Panc1 (cell line): ENCODE results near the gene TBC1D22A.

Experiments
- POLR2AphosphoS5 ChIP-seq: IDR thresholded peaks from 2 replicates; pipeline ENCODE4 v1.6.1; 2012; ENCODE audit warnings: mild to moderate bottlenecking, low read depth, low read length, moderate library complexity
- SIN3A ChIP-seq: IDR thresholded peaks from 2 replicates; pipeline ENCODE4 v1.6.1; 2012; ENCODE audit warnings: low read depth, mild to moderate bottlenecking, low read length, moderate library complexity, borderline replicate concordance; ENCODE audit not compliant: insufficient read depth
- TCF7L2 ChIP-seq: IDR thresholded peaks from 2 replicates; pipeline ENCODE4 v1.6.1; 2011; ENCODE audit warnings: mild to moderate bottlenecking, low read depth, low read length, inconsistent platforms
- TF ChIP-seq, protein P1 (sequence below): fragments of 450-650 bp; IDR thresholded peaks from 2 replicates; pipeline ENCODE4 v1.5.1; 2017; ENCODE audit warnings: mild to moderate bottlenecking
- TF ChIP-seq, protein P2 (sequence below), 2 experiments: IDR thresholded peaks; 2 replicates each; pipeline ENCODE4 v1.6.1; 2011 to 2012; ENCODE audit warnings: low read depth in 2 of 2, control low read depth in 1 of 2, low read length in 1 of 2, mild to moderate bottlenecking in 1 of 2, moderate library complexity in 1 of 2; ENCODE audit not compliant: insufficient read depth in 1 of 2

DNA sequence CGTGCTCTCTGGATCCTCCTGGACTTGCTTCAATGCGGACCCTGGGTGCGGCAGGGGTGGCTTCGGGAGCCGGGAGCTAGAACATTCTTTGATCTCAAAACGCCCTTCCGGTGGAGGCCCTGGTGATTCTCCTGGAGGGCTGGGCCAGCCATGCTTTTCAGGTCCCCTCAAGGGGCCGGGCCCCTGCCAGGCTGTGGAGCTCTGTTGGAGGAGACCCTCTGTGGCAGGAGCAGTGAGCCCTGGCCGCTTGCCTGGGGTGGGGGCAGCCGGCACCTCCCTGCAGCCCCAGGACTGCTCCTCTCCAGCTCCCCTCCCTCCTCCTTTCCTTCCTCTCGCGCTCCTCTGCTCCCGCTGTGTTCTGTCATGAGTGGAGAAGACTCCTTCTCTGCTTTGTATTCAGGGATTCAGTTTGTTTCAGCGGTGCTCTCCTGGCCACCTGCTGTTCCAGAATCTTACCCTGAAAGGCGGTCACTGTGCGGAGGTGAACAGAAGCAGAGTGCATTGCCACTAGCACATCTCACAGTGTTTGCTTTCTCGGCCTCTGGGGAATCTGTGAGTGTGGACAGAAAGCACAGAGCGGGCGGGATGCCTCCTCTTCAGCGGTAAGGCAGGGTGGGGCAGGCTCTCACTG is 289.1 kb downstream of the TBC1D22A start:
- TF ChIP-seq, protein P1, sequence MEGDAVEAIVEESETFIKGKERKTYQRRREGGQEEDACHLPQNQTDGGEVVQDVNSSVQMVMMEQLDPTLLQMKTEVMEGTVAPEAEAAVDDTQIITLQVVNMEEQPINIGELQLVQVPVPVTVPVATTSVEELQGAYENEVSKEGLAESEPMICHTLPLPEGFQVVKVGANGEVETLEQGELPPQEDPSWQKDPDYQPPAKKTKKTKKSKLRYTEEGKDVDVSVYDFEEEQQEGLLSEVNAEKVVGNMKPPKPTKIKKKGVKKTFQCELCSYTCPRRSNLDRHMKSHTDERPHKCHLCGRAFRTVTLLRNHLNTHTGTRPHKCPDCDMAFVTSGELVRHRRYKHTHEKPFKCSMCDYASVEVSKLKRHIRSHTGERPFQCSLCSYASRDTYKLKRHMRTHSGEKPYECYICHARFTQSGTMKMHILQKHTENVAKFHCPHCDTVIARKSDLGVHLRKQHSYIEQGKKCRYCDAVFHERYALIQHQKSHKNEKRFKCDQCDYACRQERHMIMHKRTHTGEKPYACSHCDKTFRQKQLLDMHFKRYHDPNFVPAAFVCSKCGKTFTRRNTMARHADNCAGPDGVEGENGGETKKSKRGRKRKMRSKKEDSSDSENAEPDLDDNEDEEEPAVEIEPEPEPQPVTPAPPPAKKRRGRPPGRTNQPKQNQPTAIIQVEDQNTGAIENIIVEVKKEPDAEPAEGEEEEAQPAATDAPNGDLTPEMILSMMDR, result no peak
- no peak for TF ChIP-seq POLR2AphosphoS5
- no peak for TF ChIP-seq SIN3A
- TF ChIP-seq, protein P2, sequence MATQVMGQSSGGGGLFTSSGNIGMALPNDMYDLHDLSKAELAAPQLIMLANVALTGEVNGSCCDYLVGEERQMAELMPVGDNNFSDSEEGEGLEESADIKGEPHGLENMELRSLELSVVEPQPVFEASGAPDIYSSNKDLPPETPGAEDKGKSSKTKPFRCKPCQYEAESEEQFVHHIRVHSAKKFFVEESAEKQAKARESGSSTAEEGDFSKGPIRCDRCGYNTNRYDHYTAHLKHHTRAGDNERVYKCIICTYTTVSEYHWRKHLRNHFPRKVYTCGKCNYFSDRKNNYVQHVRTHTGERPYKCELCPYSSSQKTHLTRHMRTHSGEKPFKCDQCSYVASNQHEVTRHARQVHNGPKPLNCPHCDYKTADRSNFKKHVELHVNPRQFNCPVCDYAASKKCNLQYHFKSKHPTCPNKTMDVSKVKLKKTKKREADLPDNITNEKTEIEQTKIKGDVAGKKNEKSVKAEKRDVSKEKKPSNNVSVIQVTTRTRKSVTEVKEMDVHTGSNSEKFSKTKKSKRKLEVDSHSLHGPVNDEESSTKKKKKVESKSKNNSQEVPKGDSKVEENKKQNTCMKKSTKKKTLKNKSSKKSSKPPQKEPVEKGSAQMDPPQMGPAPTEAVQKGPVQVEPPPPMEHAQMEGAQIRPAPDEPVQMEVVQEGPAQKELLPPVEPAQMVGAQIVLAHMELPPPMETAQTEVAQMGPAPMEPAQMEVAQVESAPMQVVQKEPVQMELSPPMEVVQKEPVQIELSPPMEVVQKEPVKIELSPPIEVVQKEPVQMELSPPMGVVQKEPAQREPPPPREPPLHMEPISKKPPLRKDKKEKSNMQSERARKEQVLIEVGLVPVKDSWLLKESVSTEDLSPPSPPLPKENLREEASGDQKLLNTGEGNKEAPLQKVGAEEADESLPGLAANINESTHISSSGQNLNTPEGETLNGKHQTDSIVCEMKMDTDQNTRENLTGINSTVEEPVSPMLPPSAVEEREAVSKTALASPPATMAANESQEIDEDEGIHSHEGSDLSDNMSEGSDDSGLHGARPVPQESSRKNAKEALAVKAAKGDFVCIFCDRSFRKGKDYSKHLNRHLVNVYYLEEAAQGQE (IDR thresholded peaks at IDR 0.05; ENCODE audit: insufficient read depth in 1 of 2, low read depth in 2 of 2, low read length in 1 of 2), result no peak
- TF ChIP-seq TCF7L2, result no peak
